ENCODE results near the gene SLC25A36. TPM values are rescaled to one million over a fixed set of nuclear protein-coding genes. Genes with fewer than 3 reads are reported as not detected.

The SLC25A36 gene
- total RNA-seq, 1 donor from 2014 or later: 67.7 TPM

DNA sequence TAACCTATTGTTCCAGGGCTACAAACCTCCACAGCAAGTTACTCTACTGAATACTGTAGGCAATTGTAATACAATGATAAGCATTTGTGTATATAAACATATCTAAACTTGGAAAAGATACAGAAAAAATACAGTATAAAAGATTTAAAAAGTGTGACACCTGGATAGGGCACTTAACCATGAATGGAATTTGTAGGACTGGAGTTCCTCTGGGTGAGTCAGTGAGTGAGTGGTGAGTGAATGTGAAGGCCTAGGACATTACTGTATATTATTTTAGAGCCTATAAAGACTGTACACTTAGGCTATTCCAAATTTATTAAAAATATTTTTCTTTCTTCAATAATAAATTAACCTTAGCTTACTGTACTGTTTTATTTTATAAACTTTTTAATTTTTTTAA lies 38.4 kb upstream of the SLC25A36 start:
- Histone ChIP-seq H3K36me3 (no peaks in the 10 kb centered on the region), H3K27ac (replicated peaks) (no peak overlapping the region), H3K4me3 (no peak overlapping the region), H3K9me3 (replicated peaks) (no peaks in the 10 kb centered on the region), H3K27me3 (ENCODE audit: low read depth) (no peaks in the 10 kb centered on the region), H3K4me1 (peaks cover 5% of the 10 kb centered on the region)
- intact Hi-C loops (cut with micrococcal nuclease): no loop called here
- DNase-seq: no peak
- TF ChIP-seq, protein P1, sequence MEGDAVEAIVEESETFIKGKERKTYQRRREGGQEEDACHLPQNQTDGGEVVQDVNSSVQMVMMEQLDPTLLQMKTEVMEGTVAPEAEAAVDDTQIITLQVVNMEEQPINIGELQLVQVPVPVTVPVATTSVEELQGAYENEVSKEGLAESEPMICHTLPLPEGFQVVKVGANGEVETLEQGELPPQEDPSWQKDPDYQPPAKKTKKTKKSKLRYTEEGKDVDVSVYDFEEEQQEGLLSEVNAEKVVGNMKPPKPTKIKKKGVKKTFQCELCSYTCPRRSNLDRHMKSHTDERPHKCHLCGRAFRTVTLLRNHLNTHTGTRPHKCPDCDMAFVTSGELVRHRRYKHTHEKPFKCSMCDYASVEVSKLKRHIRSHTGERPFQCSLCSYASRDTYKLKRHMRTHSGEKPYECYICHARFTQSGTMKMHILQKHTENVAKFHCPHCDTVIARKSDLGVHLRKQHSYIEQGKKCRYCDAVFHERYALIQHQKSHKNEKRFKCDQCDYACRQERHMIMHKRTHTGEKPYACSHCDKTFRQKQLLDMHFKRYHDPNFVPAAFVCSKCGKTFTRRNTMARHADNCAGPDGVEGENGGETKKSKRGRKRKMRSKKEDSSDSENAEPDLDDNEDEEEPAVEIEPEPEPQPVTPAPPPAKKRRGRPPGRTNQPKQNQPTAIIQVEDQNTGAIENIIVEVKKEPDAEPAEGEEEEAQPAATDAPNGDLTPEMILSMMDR (IDR thresholded peaks at IDR 0.05; ENCODE audit: borderline replicate concordance): no peak

DNA sequence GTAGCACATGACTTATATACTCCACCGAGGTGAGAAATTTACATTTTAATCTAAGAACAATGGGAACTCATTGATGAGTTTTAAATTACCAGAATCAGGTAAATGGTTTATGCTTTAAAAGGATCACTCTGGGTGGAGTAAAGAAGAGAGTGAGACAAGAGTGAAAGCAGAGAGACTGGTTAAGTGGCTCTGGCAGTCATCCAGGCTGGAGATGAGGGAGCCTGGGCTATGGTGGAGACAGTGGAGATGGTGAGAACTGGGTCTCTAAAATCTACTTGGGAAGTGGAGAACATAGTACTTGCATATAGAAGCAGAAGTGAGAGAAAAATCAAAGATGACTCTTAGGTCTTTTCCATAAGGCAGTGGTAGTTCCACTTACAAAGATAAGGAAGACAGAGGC lies 37.1 kb upstream of the SLC25A36 start:
- Histone ChIP-seq H3K4me3 (no peak overlapping the region), H3K27ac (replicated peaks) (no peak overlapping the region), H3K4me1 (peaks cover 3% of the 10 kb centered on the region), H3K27me3 (ENCODE audit: low read depth) (no peaks in the 10 kb centered on the region), H3K9me3 (replicated peaks) (no peaks in the 10 kb centered on the region), H3K36me3 (no peaks in the 10 kb centered on the region)
- intact Hi-C loops (cut with micrococcal nuclease): no loop called here
- peak; percentile 19 for DNase-seq
- TF ChIP-seq, protein P1 (IDR thresholded peaks at IDR 0.05; ENCODE audit: borderline replicate concordance): no peak

DNA sequence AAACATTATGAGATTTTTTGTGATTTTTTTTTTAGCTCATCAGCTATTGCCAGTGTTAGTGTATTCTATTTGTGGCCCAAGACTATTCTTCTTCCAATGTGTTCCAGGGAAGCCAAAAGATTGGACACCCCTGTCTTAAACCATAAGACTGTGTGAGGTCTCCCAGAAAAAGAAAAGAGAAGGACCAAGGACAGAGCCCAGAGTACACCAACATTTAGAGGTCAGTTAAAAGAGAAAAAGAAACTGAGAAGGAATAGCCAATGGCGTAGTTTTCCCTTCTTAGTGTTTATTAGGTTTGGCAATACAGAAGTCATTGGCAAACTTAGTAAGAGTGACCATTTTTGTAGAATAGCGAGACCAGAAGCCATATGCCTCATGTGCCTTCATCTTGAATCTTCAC lies 36.1 kb upstream of the SLC25A36 start:
- H3K27ac ChIP-seq (replicated peaks): no peak overlapping the region
- TF ChIP-seq, protein P1 (IDR thresholded peaks at IDR 0.05; ENCODE audit: borderline replicate concordance): no peak
- intact Hi-C loops (cut with micrococcal nuclease): no loop called here

DNA sequence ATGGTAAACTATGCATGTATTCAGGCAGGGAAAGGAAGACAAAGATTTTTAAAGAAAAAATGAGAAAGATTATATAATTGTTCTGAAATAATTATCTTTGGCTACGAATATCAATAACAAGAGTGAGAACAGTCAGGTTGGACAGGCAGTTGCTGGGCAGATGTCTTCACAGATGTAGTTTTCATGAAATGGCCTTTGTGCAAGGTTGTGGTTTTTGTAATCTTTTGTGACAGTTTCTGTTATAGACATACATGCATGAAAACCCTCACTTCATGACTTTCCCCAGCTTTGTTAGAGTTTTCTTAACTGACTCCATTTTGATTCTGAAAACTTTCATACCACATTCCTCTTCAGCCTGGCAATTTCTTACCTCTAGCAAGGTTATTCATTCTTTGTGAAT lies 34.9 kb upstream of the SLC25A36 start:
- intact Hi-C loops (cut with micrococcal nuclease): no loop called here
- Histone ChIP-seq H3K4me1 (no peaks in the 10 kb centered on the region), H3K27ac (replicated peaks) (no peak overlapping the region), H3K36me3 (no peaks in the 10 kb centered on the region), H3K4me3 (no peak overlapping the region), H3K27me3 (ENCODE audit: low read depth) (no peaks in the 10 kb centered on the region), H3K9me3 (replicated peaks) (no peaks in the 10 kb centered on the region)
- TF ChIP-seq, protein P1 (IDR thresholded peaks at IDR 0.05; ENCODE audit: borderline replicate concordance): no peak
- DNase-seq: no peak

More for the DNA sequence above, 36.1 kb upstream of the SLC25A36 start:
- H3K4me3 ChIP-seq: no peak overlapping the region
- no peaks in the 10 kb centered on the region for H3K36me3 ChIP-seq
- H3K4me1 ChIP-seq: no peaks in the 10 kb centered on the region
- DNase-seq: no peak
- H3K9me3 ChIP-seq (replicated peaks): no peaks in the 10 kb centered on the region
- H3K27me3 ChIP-seq (ENCODE audit: low read depth): no peaks in the 10 kb centered on the region

DNA sequence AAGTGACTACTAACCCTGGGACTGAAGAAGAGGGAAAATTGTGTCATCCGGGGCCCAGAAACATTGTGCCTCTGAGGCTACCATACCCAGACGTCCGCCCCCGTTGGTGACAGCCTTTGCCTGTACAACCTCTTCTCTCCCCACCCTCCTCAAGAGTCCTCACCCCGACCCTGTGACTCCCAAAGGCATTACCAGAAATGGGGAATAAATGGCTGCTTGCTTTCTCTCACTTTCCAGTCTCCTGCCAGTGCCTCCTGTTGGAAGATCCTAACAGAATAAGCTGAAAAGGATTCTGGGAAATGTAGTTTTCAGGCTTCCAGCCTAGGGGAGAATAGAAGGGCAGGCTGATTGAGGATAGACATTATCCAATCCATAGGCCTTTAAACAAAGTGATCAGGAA lies 30.8 kb upstream of the SLC25A36 start:
- no peaks in the 10 kb centered on the region for H3K36me3 ChIP-seq
- H3K4me3 ChIP-seq: peak overlapping the region; percentile 38
- no peaks in the 10 kb centered on the region for H3K9me3 ChIP-seq (replicated peaks)
- intact Hi-C loops (cut with micrococcal nuclease): loop anchor here (10.0 kb wide), 1 partner anchor 64 kb away; no protein-coding TSS in a partner anchor
- DNase-seq: no peak
- H3K27me3 ChIP-seq (ENCODE audit: low read depth): no peaks in the 10 kb centered on the region
- TF ChIP-seq, protein P1 (IDR thresholded peaks at IDR 0.05; ENCODE audit: borderline replicate concordance): no peak
- no peaks in the 10 kb centered on the region for H3K4me1 ChIP-seq
- no peak overlapping the region for H3K27ac ChIP-seq (replicated peaks)
